GM18505 (cell line): Measurements from ENCODE around the gene USB1.

Source experiments
- ATAC-seq: cut with Tn5 transposase; IDR thresholded peaks from one replicate; pipeline ENCODE4 v1.9.1; 2021; ENCODE audit not compliant: unreplicated experiment
- POLR2A ChIP-seq: IDR thresholded peaks from 4 replicates; pipeline ENCODE4 v1.6.1; 2011; ENCODE audit warnings: borderline replicate concordance; ENCODE audit not compliant: insufficient read depth, insufficient read length; ENCODE audit errors: extremely low read depth

The USB1 gene

DNA sequence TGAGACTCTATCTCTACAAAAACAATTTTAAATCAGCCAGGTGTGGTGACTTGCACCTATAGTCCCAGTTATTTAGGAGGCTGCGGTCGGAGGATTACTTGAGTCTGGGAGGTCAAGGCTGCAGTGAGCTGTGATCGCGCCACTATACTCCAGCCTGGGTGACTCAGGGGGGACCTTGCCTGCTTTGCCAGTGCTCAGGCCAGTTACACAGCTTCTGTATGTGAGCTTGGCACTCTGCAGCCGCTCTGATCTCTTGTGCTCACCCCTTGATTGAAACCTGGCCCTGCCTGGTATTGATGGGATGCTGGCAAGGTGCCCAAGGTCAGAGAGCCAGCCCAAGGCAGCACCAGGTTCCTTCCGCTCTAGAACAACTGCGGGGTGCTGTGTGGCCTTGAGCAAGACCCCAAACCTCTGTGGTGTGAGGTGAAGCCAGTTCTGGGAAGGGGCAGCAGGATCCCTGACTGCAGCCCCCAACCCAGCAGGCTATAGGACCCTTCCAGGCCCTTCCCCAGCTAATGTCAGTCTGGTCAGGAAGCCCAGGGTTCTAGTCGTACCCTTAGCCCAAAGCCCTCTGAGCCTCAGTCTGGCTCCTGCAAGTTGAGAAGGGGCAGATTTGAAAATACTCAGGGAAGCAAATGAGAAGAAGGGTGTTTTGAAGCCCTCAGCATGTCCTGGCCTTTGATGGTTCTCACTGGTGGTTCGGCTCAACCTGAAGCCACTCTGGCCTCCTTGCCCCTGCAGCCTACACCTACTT lies 43.2 kb downstream of the USB1 start:
- ATAC-seq: no peak
- no peak for TF ChIP-seq POLR2A

DNA sequence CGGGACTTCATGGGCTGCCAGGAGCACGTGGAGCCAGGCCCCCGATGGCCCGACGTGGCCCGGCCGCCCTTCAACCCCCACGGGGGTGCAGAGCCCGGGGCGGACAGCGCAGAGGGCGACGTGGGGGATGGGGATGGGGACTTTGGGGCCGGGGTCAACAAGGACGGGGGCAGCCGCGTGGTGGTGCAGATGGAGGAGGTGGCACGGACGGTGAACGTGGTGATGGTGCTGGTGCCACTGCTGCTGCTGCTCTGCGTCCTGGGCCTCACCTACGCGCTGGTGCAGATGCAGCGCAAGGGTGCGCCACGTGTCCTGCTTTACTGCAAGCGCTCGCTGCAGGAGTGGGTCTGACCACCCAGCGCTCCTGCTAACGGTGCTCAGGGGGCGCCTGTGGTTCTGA lies 43.9 kb downstream of the USB1 start:
- no peak for TF ChIP-seq POLR2A
- no peak for ATAC-seq

DNA sequence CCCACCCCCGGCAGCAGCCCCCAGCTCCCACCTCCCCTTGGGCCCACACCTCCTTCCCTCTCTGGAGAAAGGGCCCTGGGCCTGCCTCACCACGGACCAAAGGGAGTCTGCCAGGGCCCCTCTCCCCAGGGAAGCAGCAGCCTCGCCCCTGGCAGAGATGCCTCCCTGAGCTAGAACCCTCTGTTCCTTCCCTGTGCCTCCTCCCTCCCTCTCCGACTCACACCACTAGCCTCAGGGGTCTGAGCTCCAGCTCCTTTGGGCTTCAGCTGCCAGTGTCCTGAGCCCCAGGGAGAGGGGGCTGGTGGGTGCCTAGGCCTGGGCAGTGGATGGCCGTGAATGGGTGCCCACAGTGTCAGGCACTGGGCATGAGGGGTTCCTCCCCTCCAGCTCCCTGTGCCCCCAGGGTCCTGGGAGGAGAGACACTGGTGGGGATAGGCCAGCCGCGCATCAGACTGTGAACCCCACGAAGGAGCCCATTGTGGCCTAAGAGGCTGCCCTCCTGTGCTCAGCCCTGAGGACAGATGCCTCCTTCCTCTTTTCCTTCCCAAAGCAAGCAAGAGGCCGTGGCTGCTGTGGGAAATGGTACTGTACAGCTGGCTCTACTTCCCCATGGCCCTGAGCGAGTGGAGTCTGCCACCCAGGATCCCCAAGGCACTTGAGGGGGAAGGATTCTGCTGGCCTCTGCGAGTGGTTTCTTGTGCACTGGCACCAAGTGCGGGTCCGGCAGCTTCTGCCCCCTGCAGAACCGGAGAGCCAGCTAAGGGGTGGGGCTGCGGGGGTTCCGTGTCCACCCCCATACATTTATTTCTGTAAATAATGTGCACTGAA lies 45.1 kb downstream of the USB1 start:
- TF ChIP-seq POLR2A: no peak
- no peak for ATAC-seq

DNA sequence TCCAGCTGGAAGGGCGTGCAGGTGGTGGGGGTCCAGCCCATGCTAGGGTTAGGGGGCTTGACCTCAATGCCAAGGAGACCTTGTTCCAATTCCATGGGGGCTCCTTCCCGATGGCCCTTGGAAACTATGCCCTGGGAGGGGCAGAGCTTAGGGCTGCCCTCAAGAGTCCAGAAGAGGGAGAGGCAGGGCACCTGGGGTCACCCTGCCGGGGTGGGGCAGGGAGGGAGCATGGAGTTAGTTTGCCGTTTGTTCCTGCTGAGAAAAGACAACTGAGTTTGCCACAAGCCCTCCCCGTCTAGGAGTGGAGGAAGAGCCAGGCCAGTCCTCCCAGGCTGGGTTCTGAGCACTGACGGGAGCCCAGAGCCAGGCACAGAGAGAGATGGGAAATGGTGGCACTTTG lies 45.7 kb downstream of the USB1 start:
- ATAC-seq: no peak
- no peak for TF ChIP-seq POLR2A

DNA sequence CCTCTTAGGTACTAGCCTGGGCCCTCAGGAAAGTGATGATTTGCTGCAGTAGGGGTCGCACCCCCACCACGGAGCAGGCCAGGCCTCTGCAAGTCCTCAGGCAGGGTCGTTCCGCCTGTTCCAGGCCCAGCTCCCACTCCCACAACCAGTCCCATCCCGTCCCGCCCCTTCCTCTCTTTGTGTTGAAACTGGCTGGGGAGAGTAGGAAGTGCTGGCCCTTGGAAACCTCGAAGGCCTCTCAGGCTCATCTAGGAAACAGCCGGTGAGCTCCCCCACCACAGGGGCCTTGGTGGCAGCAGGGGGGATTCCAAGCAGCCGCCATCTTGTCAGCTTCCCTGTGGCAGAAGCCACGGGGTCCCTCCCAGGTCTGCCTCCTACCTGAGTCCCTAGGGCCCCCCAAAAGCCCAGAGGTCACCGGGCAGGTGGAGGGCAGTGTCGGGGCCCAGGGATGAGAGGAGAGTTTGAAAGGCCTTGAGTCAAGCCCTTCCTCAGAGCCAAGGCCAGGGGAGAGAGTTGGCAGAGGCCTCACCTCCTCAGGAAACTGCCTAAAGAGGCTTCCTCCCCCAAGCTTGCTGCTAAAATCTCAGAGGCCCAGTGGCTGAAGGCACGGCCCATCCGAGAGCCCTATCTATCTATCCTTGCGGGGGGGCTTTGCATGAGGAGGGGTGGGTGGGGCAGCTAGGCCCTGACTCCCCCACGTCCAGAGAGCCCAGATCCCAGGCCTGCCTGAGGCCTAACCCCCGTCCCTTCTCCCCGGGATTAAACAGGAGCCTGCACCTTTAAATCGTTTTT lies 46.5 kb downstream of the USB1 start:
- TF ChIP-seq POLR2A: no peak
- ATAC-seq: no peak

DNA sequence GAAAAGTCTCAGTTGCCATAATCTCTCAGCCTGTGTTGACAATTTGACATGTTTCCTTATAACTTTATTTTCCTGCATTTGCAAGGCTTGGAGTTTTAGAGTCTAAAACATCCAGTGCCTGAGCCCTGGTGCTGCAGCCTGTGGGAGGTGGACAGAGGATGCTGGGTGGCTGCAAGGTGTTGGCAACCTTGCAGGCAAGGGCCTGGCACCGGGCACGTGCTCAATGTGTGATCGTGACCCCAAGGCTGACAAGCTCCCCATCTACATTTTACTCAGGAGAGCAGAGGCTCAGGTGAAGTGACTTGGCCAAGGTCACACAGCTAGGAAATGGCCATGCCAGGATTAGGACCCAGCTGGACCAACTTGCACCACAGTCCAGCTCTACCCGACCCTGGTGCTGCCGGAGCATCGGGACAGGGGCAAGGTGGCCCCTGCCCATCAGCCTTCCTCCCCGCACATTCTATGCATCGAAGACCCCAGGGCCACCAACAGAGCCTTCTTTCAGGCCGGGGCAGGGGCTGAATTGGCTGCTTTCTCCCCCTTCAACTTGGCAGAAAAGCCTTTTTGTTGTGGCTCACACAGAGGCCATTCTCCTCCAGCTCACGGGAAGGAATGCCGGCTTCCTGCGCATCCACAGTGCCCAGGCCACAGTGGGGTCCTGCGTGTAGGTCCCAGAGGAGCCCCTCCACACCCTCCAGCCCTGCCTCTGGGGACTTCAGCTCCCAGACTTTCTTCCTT lies 47.5 kb downstream of the USB1 start:
- no peak for ATAC-seq
- TF ChIP-seq POLR2A: no peak

DNA sequence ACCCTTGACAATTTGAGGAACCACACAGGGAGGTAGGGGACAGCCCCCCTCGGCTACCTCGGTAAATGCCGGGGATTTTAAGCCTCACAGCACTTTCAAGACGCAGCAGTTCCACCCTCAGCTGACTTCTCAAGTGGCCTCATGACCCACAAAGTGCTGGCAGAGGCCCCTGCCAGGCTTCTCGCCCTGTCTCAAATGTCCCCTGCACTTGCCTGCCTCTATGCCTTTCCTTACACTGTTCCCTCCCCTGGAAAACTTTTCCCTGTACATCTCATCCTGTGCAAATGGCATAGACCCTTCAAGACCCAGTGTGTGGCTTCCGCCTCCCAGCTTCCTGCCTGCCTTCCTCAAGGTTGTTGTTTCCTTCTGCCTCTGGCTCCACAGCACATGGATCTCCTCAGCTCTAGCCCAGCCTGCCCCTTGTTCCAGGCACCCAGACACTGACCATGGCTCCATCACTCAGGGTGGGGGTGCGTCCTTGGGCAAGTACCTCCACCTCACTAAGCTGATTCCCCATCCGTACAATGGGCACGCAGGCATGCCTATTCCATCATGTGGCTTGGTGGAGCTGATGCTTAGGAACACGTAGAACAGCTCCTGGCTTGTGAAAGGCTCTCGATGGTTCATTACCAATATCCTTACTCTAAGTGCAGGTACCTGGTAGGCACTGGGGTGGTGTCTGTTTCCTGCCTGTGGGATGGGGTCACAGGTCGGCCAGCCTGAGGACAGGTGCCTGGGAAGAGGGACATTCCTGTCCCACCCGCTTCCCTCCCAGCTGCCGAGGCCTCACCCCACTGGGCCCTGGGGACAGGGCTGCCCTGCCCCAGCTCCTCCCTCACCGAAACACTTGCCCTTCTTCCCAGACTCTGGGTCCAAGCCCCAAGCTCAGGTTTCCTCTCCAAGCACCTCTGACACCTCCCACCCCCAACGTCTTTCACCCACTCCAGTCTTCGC lies 48.3 kb downstream of the USB1 start:
- no peak for TF ChIP-seq POLR2A
- ATAC-seq: no peak

DNA sequence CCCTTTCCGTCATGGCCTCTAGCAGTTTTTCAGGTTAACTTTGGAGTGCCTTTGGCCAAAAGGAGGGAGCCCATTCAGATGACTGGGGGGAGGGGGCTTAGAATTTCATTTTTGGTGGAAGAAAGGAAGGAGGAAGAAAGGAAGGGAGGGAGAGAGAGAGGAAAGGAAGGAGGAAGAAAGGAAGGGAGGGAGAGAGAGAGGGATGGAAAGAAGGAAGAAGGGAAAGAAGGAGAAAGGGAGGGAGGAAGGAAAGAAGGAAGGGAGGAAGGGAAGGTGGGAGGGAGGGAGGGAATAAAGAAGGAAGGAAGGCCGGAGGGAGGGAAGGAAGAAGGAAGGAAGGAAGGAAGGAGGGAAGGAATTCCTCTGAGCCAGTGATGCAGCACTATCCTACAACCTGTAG lies 50.1 kb downstream of the USB1 start:
- ATAC-seq: no peak

DNA sequence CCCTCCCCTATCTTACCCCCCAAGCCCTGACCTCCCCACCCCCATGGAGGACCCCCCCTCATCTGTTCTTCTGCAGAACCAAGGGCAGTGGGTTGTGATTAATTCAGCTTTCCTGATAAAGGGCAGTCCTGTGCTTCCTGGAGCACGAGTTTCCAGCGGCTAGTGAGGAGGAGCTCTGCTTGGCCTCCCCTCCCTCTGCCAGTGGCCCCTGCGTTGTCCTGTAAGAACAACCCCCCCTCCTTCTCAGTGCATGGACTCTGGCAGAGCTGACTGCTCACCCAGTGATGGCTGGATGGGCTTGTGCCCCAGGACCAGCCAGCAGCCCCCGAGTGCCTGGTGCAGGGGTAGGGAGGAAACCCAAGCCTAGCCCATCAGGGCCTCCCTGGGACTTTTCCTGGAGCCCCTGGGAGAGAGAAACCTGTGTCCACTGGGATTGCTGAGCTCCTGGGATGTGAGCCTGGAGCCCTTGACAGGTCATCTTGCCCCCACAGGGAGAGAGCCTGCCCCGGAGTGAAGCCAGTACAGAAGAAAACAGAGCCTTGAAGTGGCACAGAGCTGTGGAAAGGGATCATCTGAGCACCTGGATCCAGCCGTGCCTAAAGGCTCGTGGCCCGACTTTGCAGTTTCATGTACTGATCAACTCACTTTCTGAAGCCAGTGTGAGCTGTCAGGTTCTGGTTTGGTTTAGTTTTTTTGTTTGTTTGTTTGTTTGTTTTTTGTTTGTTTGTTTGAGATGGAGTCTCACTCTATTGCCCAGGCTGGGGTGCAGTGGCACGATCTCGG lies 50.8 kb downstream of the USB1 start:
- no peak for ATAC-seq
- no peak for TF ChIP-seq POLR2A

More for the DNA sequence above, 50.1 kb downstream of the USB1 start:
- TF ChIP-seq POLR2A: no peak

DNA sequence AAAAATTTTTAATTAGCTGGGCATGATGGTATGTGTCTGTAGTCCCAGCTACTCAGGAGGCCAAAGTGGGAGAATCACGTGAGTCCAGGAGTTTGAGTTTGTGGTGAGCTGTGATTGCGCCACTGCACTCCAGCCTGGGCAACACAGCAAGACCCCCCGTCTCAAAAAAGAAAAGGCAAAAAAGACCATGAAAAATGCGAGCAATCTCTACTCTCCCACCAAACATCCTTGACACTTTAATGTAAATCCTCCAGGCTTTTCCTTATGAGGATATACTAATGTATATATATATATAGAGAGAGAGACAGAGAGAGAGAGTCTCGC lies 52.4 kb downstream of the USB1 start:
- ATAC-seq: no peak
- TF ChIP-seq POLR2A: no peak

DNA sequence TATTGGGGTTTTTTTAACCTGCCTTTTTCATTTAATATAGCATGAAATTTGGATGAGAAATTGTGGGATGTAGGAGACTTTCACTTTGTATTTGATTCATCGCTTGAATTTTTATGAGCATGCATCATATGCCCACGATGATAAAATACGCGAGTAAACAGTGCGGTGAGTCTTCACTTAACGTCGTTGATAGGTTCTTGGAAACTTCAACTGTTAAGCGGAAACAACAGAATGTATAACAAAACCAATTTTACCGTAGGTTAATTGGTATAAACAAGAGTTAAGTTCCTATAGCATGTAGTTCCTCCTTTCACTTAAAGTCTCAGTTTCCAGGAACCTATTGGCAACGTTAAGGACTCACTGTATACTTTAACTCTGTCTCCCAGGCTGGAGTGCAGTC lies 53.1 kb downstream of the USB1 start:
- TF ChIP-seq POLR2A: no peak
- no peak for ATAC-seq

DNA sequence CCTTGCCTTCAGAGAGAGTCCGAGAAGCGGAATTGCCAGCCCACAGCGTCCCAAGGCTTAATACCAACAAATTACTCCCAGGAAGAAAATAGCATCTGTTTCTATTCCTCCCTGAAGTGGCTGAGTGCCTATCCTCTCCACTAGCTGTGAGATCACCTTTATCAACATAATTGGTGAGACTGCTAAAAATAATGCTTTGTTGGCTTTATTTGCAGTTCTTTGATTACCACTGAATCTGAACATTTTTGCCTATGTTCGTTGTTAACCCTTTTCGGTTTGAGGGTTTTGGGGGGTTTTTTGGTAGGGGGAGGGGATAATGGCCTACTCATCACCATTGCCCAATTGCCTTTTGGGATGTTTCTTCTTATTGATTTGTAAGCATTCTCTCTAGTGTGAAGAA lies 55.4 kb downstream of the USB1 start:
- no peak for ATAC-seq
- TF ChIP-seq POLR2A: no peak

DNA sequence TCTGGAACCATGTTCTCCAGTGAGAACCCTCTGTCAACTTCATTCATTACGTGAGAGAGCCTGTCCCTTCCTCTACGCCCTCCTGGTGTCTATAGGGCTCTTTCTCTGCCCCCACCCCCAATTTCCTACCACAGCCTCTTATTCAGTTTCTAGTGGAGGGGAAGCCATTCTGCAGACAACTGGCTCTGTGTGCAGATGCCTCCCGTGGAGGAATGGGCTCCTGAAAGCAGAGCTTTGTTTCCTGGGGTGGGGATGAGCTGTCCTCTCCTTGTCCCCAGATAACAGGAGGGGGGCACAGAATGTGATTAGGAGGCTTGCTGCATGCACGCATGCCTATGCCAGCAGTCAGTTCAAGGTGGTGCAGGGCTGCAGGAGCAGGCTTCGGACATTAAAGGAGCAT lies 55.9 kb downstream of the USB1 start:
- ATAC-seq: no peak
- TF ChIP-seq POLR2A: no peak
